IPS-NIHi7 (cell line): ENCODE measurements around the gene SCO2.

Experiments
- DNase-seq: peaks from one replicate; pipeline ENCODE4 v3.0.0; 2012; ENCODE audit warnings: mixed read lengths; ENCODE audit errors: extremely low spot score

The SCO2 gene

DNA sequence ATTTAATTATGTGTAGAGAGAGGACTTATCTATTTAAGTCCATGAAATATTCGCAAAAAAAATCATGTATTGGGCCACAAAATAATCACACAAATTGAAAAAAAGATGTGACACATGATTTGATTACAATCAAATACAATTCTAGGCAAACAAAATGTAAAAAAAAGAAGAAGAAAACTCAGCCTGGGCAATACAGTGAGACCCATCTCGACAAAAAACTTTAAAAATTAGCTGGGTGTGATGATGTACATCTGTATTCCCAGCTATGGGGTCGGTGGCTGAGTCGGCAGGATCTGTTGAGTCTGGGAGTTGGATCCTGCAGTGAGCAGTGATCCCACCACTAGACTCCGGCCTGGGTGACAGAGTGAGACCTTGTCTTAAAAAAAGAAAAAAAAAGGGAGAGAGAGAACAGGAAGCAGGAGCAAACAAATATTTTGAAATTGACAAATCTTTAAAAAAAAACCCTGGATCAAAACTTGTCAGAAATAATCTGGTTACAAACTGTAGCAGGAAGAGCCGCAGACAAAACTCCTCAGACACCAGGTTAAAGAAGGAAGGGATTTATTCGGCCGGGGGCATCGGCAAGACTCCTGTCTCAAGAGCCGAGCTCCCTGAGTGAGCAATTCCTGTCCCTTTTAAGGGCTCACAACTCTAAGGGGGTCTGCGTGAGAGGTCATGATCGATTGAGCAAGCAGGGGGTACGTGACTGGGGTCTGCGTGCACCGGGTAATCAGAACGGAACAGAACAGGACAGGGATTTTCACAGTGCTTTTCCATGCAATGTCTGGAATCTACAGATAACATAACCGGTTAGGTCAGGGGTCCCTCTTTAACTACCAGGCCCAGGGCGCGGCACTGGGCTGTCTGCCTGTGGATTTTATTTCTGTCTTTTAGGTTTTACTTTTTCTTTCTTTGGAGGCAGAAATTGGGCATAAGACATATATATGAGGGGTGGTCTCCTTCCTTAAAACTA lies 7.7 kb upstream of the SCO2 start:
- DNase-seq = no peak

DNA sequence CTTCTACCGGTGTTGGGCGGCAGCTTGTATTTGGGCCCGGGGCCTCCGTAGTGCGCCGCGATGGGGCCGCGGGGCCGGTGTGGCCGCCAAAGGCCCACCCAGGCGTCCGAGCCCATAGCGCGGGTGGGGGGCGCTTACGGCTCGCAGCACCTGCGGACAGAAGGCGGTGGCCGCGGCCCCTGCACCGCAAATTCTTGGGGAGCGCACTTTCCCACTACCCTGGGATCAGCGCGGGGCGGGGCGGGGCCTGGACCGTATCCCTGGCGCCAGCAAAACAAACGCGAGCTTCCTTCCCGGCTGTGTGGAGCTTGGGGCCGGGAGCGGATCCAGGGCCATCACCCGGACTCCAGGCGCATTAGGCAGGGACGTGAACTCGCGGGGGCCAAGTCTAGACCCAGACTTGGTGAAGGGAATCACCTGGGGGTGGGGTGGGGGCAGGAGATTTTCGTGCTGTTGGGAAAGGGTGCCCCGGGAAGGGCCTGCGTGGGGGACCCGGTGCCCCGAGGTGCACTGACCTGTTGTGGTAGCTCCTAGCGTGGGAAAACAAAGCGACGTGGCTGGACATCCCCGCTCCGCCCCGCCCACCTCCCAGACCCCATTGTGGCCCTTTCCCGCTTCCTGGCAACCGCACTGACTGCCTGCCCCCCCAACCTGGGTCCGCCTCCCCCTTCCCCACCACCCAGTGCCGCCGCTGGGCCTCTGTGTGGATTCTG lies 6.7 kb upstream of the SCO2 start:
- DNase-seq = peak; percentile 61

DNA sequence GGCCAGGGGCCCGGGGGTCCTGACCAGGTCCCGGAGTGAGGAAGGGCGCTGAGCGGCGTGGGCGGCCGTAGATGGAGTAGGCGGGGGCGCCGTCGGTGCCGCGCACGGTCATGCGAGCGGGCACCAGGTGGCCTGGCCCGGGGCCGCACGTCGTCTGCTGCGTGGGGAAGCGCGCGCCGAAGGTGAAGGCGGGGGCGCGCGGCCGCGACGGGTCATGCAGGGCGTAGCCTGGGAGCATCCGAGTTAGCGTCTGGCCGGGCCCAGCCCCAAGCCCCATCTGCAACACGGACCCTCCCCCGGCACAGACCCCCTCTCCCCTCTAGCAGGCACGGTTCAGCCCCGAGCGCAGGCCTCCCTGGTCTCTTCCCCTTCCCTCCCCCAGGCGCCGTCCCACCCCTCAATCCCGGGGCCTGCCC lies 6.2 kb upstream of the SCO2 start:
- no peak for DNase-seq

DNA sequence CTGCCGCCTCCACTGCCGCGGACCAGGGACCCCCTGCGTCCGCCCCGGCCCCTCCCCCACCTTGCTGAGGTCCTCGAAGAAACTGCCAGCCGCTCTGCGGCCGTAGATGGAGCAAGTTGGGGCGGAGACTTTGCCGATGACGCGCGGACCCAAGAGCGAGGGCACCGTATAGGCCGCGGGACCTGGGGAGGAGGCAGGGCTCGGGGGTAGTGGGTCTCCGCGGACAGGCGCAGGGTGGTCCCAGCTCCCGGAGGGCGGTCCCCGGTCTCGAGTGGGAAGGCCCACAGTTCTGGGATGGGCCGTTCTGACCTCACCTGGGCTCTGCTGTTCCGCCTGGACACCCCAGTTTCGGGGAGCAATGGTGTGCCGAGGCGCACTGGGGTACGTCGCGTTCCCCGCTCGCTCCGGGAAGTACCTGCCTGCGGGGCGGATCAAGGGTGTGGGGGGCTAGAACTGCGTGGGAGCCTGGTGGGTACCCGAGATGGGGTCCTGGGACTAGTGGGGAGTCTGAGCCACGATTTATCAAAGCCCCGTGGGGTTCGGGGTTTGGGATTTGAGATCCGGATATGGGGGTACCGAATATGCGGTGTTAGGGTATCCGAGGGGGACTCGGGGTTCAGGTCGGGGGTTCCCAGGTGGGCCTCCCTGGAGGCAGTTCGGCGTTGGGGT lies 5.6 kb upstream of the SCO2 start:
- peak; percentile 76 for DNase-seq

DNA sequence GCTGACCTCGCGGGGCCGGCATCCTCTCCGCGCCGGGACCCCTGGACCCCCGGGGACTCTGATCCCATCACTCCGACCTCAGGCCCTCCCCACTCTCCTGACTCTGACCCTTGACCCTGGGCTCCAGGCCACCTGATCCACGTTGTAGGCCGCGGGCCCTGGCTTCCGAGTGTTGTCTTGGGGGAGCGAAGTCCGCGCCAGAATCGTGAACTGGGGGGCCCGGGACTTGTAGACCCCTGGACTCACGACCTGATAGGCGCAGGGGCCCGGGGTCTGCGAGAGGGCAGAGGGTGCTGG lies 5.1 kb upstream of the SCO2 start:
- no peak for DNase-seq

DNA sequence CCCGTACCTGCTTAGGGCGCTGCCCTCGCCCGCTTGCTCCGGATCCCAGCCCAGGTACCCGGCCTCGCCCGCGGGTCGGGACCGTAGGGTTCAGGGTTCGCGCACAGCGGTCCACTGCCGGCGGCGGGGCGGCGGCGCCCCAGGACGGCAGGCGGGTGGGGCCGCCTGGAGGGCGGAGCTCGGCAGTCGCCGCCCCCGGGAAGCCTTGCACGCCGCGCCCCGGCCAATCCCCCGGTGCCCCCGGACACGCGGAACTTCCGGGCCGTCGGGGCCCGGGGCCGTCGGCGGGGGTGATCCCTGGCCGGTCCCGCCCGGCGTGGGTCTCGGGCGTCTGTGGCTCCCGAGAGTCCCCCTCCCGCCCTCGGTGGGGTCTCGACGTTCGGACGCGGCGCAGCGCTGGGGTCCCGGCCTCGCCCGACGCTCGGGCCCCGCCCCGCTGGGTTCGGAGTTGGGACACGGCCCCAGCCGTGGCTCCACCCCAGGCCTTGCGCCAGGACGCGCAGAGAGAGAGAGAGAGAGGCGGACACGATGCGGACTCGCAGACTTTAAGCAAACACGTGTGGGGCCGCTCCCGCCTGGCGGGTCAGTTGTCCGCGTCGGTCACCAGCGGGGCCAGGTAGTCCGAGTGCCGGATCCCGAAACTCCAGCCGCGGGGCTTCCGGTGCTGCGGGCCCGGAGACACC lies 4.6 kb upstream of the SCO2 start, which contains the start of gene TYMP:
TSS of gene TYMP (minus strand) at position 116 of the 683 bp plus-strand sequence. CDS start 303 bp downstream, outside the sequence.
- peak; percentile 8 for DNase-seq

DNA sequence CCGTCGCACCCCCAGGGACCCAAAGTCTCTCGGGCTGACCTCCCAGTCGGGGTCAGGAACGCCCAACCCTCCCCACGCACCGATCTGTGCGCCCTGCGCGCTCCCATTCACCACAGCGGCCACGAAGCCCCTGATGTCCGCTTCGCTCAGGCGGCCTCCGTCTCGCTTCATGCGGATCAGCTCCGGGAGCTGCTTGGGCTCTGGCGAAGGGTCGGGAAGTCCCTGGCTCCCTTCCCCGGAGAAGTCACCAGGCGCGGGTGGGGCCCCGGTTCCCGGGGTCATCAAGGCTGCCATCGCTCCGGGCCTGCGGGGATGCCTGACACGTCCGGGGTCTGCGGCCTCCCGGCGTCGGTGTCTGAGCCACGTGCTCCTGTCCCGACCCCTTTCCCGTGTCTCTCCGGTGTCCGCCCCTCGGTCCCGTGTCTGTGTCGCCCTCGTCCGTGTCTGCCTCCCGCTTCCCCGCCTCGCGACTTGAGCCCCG lies 4.1 kb upstream of the SCO2 start:
- no peak for DNase-seq

DNA sequence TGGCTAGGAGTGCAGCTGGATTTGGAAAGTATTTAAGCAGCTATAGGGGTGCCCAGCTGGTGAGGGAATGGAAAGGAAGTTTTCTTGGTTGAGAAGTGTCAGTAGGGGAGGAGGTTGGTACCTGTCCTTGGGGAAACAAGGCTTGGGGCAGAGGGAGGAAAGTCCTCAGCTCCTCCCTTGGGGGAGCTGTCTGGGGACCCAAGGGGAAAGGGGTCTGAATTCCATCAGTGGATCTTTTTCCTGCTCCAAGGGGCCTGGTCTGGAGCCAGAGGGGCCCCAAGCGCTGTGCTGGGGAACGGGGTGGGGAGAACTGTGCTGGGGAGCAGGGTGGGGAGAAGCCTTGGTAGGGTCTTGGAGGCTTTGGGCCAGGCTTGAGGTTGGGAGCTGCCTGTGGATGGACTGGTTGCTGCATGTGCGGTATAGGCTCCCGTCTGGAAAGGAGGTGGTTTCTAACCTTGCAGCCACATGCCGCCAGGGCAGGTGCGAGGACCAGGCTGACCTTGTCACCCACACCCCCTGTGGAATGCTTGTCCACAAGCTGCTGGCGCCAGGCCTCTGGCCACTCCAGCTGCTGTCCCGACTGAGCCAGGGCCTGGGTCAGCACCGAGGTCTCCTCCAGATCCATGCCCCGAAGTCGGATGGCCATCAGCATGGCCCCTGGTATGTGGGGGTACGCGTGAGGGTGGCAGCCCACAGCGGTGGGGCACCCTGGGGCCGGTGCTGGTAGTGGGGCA lies 3.5 kb upstream of the SCO2 start:
- DNase-seq = no peak

DNA sequence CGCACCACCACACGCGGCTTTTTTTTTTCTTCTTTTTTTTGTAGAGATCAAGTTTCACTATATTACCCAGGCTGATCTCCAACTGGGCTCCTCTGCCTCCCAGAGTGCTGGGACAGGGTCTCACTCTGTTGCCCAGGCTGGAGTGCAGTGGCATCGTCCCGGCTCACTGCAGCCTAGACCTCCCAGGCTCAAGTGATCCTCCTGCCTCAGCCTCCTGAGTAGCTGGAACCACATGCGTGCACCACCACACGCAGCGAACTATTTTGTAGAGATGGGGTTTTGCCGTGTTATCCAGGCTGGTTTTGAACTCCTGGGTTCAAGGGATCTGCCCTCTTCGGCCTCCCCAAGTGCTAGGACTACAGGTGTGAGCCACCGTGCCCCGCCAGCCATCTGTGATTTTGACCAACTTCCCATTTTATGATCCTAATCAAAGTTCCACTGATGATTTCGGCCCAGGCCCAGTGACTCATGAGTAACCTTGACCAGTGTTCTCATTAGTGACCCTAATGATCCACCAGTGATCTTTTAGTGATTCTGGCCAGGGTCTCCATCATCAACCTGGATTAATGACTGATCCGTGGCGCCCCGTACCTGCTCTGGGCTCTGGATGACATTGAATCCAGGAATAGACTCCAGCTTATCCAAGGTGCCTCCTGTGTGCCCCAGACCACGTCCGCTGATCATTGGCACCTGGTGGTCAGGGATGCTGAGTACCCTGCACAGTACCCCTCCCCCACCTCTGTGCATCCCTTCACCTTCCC lies 2.7 kb upstream of the SCO2 start:
- no peak for DNase-seq

DNA sequence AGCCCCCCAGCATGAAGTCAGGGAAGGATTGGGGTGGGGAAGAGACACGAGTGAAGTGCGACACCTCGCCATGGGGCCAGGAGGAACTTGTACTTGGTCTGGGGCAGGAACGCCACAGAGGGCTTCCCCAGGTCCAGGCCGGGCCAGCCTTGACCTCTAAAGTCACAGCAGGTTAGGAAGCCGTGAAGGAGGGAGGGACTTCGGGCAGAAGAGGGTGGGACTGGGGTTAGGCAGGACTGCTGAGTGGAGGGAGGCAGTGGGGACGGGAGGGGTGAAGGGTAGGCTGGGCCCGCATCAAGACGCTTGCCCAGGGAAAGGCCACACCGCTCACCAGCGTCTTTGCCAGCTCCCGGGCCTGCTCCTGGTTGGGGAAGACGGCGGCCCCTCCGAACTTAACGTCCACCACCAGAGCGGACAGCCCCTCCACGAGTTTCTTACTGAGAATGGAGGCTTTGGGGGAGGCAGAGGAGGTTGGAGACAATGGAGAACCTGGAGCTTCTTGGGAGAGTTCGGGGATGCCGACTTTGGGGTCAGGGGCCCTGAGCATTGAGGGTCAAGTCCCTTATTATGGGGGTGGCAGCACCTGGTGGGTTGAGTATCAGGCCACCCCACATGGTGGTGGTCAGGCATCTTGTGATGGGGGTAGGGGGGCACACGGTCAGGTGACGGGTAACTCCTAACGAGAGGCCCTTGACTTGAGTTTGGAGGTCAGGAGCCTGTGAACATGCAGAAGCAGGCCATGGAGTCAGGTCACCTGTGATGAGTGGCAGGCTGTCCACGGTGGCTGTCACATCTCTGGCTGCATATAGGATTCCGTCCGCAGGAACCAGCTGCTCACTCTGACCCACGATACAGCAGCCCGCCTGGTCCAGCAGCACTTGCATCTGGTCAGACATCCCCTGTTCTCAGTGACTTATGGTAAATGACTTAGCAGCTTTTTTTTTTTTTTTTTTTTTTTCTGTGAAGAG lies 1.7 kb upstream of the SCO2 start:
- DNase-seq = peak; percentile 75

DNA sequence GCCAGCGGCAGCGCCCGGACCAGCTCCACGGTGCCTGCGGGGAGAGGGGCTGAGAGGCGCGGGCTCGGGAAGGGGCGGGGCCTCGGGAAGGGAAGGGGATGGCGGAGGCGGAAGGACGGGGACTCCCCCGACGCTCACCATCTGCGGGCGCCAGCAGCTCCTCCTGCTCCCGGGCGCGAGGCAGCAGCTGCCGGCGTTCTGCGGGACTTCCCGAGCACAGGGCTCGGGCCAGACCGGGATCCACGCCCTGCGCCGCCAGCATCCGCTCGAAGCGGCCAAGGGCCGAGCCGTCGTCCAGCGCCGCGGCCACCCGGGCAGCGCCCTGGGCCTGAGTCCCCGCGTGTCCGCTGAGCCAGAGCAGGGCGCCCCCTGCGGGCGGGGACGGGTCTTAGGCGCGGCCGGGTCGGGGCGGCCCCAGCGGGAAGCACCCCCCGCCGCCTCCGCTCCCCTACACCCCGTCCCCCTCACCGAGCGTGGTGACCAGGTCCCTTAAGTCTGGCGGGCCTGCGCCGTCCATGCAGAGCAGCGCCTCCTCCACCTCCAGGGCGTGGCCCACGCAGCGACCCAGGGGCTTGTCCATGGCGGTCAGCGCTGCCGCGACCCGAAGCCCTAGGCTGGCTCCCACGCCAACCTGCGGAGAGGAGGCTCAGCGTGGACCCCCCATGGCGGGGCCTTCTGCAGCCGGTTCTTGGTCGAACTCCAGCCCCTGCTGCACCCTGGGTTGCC lies 873 bp upstream of the SCO2 start:
- DNase-seq = peak; percentile 78

DNA sequence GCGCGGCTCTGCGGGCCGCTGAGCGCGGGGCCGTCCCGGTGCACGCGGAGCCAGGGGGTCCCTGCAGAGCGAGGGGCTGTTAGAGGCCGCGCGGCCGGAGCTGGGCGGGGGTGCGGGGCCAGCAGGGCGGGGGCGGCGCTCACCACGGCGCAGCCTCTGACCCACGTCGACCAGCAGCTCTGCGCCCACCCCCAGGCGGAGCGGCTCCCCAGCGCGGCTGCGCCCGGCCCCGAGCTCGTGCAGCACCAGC lies 385 bp upstream of the SCO2 start:
- DNase-seq = no peak

DNA sequence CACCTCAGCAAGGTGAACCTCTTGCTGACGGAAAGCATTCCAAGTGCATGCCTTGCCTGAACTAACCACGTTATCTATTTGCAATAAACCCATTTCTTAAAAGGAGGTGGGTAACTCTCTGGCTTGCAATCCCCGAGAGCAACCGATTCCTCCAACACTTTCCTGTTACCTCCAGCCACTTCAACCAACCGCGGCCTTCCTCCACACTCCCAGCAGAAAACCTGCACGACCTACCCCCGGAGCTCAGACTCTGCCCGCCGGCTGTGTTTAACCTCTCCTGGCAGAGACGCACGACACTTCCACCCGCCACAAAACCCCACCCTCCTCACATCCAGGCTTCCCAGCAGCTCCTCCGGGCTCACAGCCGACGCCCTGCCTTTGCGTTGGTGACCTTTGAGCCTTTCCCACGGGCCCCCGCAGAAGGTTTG lies 708 bp downstream of the SCO2 start:
- no peak for DNase-seq

DNA sequence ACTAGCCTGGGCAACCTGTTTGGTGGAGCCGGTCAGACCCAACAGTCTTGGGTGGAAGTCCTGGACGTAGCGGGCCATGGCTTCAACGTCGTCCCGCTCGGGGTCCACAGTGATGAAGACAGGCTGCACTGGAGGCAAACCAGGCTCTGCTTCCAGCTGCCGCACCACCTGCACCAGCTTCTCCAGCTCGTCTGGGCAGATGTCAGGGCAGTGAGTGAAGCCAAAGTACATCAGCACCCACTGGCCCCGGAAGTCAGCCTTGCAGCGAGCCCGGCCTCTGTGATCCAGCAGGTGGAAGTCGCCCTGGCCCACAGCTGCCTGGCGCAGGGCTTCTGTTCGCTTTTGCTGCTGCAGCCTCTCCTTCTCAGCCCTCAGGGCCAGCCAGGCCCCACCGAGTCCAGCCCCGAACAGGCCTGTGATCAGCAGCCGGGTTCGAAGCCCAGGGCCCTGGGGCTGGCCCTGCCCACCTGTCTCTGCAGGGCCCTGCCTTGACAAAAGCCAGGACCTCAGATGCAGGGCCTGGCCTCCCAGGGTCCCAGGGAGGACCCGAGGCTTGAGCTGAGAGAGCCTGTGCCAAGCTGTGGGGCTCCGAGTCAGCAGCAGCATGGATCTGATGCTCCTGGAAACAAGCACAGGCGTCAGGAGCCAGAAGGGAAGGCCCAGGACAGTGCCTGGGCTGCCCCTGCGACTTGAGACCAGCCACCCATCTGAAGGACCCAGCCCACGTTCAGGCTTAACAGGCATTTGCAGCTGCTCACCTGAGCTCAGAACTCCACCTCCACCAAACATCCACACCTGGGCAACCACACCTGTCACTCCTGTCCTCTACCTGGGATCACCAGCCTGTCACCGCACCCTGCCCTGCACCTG lies 1.4 kb downstream of the SCO2 start:
- DNase-seq = no peak

DNA sequence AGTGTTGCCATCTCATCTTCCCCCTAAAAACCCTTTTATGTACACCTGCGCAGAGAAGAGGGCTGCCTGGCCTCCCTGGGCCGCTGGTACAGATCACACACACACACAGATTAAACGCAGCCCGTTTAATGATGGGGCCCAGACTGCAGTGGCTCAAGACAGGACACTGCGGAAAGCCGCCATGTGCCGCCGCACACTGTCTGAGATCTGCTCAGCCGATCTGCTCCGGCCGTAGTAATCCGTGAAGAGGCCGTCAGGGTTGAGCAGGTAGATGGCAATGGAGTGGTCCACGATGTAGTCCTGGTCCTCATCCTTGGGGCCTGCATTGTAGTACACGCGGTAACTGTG lies 2.0 kb downstream of the SCO2 start:
- no peak for DNase-seq

DNA sequence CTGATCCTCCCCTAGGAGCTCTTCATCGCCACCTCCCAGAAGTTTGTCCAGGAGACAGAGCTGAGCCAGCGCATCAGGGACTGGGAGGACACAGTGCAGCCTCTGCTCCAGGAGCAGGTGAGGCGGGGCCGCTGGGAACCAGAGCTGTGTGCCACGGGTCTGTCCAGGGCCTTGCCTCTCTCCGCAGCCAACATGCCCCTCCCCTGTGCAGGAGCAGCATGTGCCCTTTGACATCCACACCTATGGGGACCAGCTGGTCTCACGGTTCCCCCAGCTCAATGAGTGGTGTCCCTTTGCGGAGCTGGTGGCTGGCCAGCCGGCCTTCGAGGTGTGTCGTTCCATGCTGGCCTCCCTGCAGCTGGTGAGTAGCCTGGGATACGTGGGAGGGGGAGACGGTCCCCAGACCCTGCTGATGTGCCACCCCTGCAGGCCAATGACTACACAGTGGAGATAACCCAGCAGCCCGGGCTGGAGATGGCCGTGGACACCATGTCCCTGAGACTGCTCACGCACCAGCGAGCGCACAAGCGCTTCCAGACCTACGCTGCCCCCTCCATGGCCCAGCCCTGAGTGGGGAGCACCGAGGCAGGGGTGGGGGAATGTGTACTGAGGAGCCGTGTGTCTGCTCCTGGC lies 2.5 kb downstream of the SCO2 start:
- DNase-seq = no peak

DNA sequence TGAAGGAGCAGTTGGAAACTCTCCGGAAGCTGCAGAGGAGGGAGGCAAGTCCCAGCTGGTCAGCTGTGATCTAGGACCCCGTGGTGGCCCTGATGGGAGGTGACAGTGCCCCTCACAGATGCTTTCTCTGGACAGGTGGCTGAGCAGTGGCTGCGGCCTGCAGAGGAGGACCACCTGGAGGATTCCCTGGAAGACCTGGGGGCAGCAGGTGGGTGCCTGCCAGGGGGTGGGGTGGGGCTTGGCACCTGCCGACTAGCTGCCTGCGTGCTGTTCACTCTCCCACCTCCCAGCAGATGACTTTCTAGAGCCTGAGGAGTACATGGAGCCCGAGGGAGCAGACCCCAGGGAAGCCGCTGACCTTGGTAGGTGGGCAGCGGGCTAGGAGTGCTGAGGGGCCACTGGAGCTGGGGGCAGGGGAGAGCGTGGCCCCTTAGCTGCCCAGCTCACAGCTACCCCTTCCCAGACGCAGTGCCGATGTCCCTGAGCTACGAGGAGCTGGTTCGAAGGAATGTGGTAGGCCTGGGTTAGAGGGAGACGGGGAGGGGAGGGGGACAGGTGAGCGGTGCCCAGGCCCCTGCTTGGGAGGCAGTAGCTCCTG lies 3.1 kb downstream of the SCO2 start:
- DNase-seq = no peak
